VCaP (cell line): Measurements from ENCODE around the gene WWOX.

Experiments used
- H3K27ac ChIP-seq: fragments of 450-650 bp; 2 replicates; pipeline ENCODE4 v1.5.1; 2017
- TF ChIP-seq, protein P1 (sequence below): fragments of 450-650 bp; conservative IDR thresholded peaks from 2 replicates; pipeline ENCODE4 v1.5.1; 2017; ENCODE audit warnings: mild to moderate bottlenecking, moderate library complexity

Gene WWOX

DNA sequence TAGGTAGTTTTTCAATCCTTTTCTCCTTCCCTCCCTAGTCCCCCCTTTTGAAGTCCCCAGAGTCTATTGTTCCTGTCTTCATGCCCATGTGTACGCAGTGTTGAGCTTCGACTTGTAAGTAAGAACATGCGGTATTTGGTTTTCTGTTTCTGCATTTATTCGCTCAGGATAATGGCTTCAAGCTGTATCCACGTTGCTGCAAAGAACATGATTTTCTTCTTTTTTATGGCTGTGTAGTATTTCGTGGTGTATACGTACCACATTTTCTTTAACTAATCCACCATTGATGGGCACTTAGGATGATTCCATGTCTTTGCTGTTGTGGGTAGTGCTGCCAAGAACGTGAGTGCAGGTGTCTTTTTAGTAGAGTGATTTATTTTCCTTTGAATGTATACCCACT, 651.2 kb downstream of the WWOX start:
- no peak overlapping the region for H3K27ac ChIP-seq

DNA sequence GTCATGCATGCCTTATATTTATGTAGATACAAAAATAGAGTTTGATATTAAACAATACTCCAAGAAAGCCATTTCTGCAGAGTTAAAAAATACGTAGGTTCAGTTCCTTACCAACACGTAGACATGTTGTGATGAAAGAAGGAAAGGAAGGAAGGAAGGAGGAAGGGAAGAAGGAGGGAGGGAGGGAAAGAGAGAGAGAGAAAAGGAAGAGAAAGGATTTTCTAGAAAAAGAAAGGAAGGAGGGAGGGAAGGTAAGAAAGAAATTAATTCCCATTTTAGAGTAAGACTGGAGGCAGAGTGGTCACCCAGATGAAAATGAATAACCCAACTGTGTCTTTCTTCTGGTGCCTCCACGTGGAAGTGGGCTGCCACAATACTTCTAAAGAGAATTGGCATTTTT, 652.1 kb downstream of the WWOX start:
- TF ChIP-seq, protein P1, sequence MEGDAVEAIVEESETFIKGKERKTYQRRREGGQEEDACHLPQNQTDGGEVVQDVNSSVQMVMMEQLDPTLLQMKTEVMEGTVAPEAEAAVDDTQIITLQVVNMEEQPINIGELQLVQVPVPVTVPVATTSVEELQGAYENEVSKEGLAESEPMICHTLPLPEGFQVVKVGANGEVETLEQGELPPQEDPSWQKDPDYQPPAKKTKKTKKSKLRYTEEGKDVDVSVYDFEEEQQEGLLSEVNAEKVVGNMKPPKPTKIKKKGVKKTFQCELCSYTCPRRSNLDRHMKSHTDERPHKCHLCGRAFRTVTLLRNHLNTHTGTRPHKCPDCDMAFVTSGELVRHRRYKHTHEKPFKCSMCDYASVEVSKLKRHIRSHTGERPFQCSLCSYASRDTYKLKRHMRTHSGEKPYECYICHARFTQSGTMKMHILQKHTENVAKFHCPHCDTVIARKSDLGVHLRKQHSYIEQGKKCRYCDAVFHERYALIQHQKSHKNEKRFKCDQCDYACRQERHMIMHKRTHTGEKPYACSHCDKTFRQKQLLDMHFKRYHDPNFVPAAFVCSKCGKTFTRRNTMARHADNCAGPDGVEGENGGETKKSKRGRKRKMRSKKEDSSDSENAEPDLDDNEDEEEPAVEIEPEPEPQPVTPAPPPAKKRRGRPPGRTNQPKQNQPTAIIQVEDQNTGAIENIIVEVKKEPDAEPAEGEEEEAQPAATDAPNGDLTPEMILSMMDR: no peak
- no peak overlapping the region for H3K27ac ChIP-seq

More for the DNA sequence above, 651.2 kb downstream of the WWOX start:
- TF ChIP-seq, protein P1: no peak

DNA sequence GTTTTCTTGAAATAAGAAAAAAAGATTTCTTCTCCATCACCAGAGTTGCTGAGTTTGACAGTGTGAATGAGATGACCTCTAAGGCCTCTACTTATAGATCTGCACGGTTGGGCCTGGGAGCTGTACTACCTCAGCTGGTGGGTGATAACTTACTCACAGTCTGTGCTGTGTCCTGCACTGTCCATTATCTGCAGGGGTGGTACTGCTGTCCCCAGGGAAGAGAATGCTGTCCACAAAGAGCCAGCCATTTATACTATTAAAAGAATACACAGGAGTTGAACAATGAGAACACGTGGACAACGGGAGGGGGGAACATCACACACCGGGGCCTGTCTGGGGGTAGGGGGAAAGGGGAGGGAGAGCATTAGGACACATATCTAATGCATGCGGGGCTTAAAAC, 655.3 kb downstream of the WWOX start:
- TF ChIP-seq, protein P1: no peak
- no peak overlapping the region for H3K27ac ChIP-seq

DNA sequence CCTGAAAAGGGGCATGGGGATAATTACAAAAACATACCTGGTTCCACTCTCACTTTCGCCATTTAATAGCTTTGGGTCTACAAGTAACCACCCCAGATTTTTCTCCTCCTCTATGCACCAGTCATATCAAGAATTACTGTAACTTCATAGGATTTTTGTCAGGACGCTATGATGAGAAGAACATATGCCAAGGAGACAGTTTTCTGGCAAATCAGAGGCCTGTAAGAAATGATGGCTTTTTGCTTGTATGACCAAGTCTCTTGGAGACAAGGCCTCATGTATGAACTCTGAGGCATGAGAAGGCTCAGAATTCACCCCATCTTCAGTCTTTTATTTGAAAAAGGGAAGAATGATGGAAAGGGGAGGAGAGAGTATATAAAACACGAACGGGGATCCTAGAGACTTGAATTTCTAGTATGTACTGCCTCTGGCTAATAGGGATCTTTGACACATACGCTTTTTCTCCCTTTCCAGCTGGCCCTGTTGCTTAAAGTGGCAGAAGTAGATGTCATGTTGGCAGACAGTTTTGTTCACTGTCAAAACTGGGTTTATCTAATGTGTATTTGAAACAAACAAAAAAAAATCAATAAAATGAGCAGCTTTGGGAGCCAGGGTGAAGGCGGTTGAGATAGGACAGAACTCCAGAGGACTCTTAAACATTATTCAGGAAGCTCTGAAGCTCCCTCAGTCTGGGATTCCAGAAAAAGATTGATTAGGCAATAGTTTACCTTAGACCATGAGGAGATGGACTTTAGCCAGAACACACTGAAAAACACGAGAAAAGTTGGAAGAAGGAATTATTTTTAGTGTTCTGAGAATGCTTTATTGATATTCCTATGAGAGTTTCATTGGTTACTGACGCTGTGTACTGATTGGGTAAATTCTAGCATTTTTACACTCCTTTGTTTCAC, 656.6 kb downstream of the WWOX start:
- TF ChIP-seq, protein P1: no peak
- H3K27ac ChIP-seq: no peak overlapping the region

DNA sequence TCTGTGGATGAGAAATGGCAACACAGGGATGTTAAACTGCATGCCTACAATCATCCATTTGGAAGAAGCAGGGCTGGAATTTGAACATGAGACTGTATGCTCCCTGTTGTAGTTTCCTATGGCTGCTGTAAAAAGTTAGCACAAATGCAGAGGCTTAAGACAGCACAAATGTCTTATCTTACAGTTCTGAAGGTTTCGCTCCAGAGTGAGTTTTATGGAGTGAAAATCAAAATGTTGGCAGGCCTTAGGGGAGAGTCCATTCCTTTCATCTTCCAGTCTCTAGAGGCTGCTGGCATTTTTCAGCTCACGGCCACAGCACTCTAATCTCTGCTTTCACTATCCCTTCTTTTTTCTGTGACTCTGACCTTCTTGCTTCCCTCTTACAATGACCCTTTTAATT, 660.1 kb downstream of the WWOX start:
- H3K27ac ChIP-seq: no peak overlapping the region

DNA sequence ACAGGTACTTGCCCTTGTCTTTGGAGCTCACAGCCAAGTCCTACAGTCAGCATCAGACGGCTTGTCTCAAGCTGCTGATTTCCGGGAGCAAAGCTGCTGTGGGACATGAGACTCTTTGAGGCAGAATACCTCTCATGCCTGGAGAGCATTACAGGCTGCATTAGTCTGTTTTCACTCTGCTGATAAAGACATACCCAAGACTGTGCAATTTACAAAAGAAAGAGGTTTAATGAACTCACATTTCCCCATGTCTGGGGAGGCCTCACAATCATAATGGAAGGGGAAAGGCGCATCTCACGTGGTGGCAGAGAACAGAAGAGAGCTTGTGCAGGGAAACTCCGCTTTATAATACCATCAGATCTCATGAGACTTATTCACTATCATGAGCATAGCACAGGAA, 661.2 kb downstream of the WWOX start:
- H3K27ac ChIP-seq: no peak overlapping the region
- TF ChIP-seq, protein P1: no peak

More for the DNA sequence above, 660.1 kb downstream of the WWOX start:
- TF ChIP-seq, protein P1: no peak

DNA sequence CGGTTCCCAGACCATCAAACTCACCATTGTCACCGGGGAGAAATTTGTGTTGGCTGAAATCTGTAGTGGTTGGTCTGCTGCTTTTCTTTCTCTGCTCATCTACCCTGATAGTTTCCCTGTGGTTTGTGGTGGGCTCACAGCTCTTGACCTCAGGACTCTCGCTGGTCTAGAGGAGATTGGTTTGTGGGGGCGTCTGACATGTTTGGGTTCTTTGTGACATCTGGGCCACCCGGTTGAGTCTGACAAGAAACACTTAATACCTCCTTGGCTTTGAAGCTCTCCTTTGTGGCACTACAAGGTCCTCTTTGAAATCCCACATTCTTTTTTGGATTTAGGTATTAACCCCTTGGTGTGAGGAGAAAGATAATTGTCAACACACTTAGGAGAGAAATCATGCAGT, 662.0 kb downstream of the WWOX start:
- TF ChIP-seq, protein P1: no peak
- no peak overlapping the region for H3K27ac ChIP-seq
